Measurements from ENCODE around the gene KCTD1. TPM values are rescaled to one million over a fixed set of nuclear protein-coding genes. Genes with fewer than 3 reads are reported as not detected.
A peak's percentile ranks its signal among the peaks of the same experiment; 100 is the strongest.

KCTD1 gene
- total RNA-seq, 2 experiments from 2014 or later, result 4.1 to 5.6 TPM

GRCh38 chr18:26561769-26562168 is 13.4 kb upstream of the KCTD1 start:
- peaks cover 23% of the 10 kb centered on the region for H3K27me3 Mint-ChIP-seq
- CTCF ChIA-PET, result no interaction called here
- no peaks in the 10 kb centered on the region for H3K4me1 Mint-ChIP-seq
- no peaks in the 10 kb centered on the region for H3K36me3 Mint-ChIP-seq
- DNase-seq, result no peak
- ATAC-seq, result no peak
- no peak overlapping the region for H3K4me3 Mint-ChIP-seq
- no peak overlapping the region for H3K27ac Mint-ChIP-seq
- no peaks in the 10 kb centered on the region for H3K9me3 Mint-ChIP-seq (ENCODE audit: low read depth)

GRCh38 chr18:26556573-26556972 is 8.2 kb upstream of the KCTD1 start:
- Mint-ChIP-seq H3K36me3 (no peaks in the 10 kb centered on the region), H3K9me3 (ENCODE audit: low read depth) (no peaks in the 10 kb centered on the region), H3K27ac (no peak overlapping the region), H3K4me3 (no peak overlapping the region), H3K27me3 (peaks cover 45% of the 10 kb centered on the region), H3K4me1 (no peaks in the 10 kb centered on the region)
- CTCF ChIA-PET, result no interaction called here
- DNase-seq (no peak), ATAC-seq (no peak)

- Mint-ChIP-seq H3K4me3 (no peak overlapping the region), H3K27ac (no peak overlapping the region), H3K27me3 (peaks cover 51% of the 10 kb centered on the region), H3K9me3 (ENCODE audit: low read depth) (no peaks in the 10 kb centered on the region), H3K4me1 (no peaks in the 10 kb centered on the region), H3K36me3 (no peaks in the 10 kb centered on the region)
- DNase-seq, result no peak
- CTCF ChIA-PET, result no interaction called here
- ATAC-seq, result no peak
These were observed 7.6 kb upstream of the KCTD1 start for GRCh38 chr18:26555804-26556553.

- Mint-ChIP-seq H3K4me3 (no peak overlapping the region), H3K4me1 (peaks cover 9% of the 10 kb centered on the region), H3K36me3 (no peaks in the 10 kb centered on the region), H3K9me3 (ENCODE audit: low read depth) (no peaks in the 10 kb centered on the region), H3K27me3 (peaks cover 64% of the 10 kb centered on the region), H3K27ac (no peak overlapping the region)
- ATAC-seq, result no peak
- DNase-seq, result no peak
- CTCF ChIA-PET, result no interaction called here
These were observed 5.6 kb upstream of the KCTD1 start for GRCh38 chr18:26553943-26554342.

- no peak overlapping the region for H3K27ac Mint-ChIP-seq
- H3K27me3 Mint-ChIP-seq, result peaks cover 51% of the 10 kb centered on the region
These were observed 3.3 kb upstream of the KCTD1 start for GRCh38 chr18:26551695-26552081.

GRCh38 chr18:26550998-26551694 is 2.8 kb upstream of the KCTD1 start:
- H3K4me3 Mint-ChIP-seq, result no peak overlapping the region
- H3K36me3 Mint-ChIP-seq, result peaks cover 3% of the 10 kb centered on the region

More at GRCh38 chr18:26551695-26552081, 3.3 kb upstream of the KCTD1 start:
- H3K4me1 Mint-ChIP-seq, result peaks cover 14% of the 10 kb centered on the region
- H3K4me3 Mint-ChIP-seq, result no peak overlapping the region
- DNase-seq (no peak), ATAC-seq (no peak)
- H3K36me3 Mint-ChIP-seq, result no peaks in the 10 kb centered on the region
- H3K9me3 Mint-ChIP-seq (ENCODE audit: low read depth), result no peaks in the 10 kb centered on the region
- CTCF ChIA-PET, result interaction anchor here (1.0 kb wide), 1 partner anchor 168 kb away, joined by 3 read pairs; no protein-coding TSS in a partner anchor

GRCh38 chr18:26549263-26550094 is 1.1 kb upstream of the KCTD1 start:
- H3K9me3 Mint-ChIP-seq (ENCODE audit: low read depth), result no peaks in the 10 kb centered on the region
- ATAC-seq, result no peak
- H3K4me1 Mint-ChIP-seq, result peaks cover 18% of the 10 kb centered on the region
- peak overlapping the region; percentile 58 for H3K4me3 Mint-ChIP-seq
- peaks cover 53% of the 10 kb centered on the region for H3K27me3 Mint-ChIP-seq
- no peak overlapping the region for H3K27ac Mint-ChIP-seq
- peaks cover 3% of the 10 kb centered on the region for H3K36me3 Mint-ChIP-seq
- no peak for DNase-seq
- CTCF ChIA-PET, result no interaction called here

More at GRCh38 chr18:26550998-26551694, 2.8 kb upstream of the KCTD1 start:
- Mint-ChIP-seq H3K27ac (no peak overlapping the region), H3K9me3 (ENCODE audit: low read depth) (no peaks in the 10 kb centered on the region), H3K27me3 (peaks cover 56% of the 10 kb centered on the region), H3K4me1 (peaks cover 18% of the 10 kb centered on the region)
- CTCF ChIA-PET, result interaction anchor here (1.0 kb wide), 1 partner anchor 167 kb away, joined by 3 read pairs; no protein-coding TSS in a partner anchor
- no peak for DNase-seq
- ATAC-seq, result no peak

DNA sequence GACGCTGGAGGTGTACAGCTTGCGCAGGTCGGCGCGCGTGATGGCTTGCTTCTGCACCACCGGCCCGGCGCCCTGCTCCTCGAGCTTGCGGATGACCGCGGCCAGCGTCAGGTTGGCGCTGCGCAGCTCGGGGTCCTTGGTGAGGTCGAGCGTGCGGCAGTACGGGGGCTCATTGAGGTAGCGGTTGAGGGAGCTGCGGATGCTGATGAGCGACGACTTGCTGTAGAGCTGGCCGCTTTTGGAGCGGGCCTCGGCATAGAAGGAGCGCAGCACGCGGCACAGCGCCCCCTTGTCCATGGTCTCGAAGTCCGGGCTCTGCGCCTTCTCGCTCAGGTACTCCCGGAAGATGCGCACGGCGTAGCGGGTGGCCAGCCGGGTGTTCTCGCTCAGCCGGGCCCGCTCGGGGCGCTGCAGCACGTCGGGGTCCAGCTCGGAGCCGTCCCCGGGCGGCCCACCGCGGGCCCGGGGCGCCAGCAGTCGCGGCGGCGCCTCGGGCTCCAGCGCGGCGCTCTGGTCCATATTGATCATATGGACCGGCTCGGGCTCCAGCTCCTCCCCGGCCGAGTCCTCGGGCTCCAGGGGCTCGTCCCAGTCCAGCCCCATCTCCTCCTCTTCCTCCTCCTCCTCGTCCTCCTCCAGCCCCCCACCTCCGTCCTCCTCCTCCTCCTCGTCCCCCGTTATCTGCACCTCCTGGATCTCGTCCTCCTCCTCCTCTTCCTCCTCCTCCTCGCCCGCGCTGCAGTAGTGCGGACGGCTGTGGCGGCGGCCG is 523 bp downstream of the KCTD1 start:
- H3K27ac Mint-ChIP-seq, result no peak overlapping the region
- H3K4me1 Mint-ChIP-seq, result peaks cover 18% of the 10 kb centered on the region
- DNase-seq, result peak; percentile 68
- H3K36me3 Mint-ChIP-seq, result peaks cover 3% of the 10 kb centered on the region
- H3K9me3 Mint-ChIP-seq (ENCODE audit: low read depth), result no peaks in the 10 kb centered on the region
- peak; percentile 77 for ATAC-seq
- H3K27me3 Mint-ChIP-seq, result peaks cover 38% of the 10 kb centered on the region
- peak overlapping the region; percentile 68 for H3K4me3 Mint-ChIP-seq
- CTCF ChIA-PET, result interaction anchor here (0.7 to 1.3 kb wide), 2 partner anchors 60 to 165 kb away, joined by 3 to 9 read pairs; no protein-coding TSS in a partner anchor

GRCh38 chr18:26546875-26547645 is 1.3 kb downstream of the KCTD1 start:
- CTCF ChIA-PET, result interaction anchor here (0.7 to 1.3 kb wide), 2 partner anchors 60 to 164 kb away, joined by 3 to 9 read pairs; no protein-coding TSS in a partner anchor
- H3K9me3 Mint-ChIP-seq (ENCODE audit: low read depth), result no peaks in the 10 kb centered on the region
- H3K27ac Mint-ChIP-seq, result no peak overlapping the region
- DNase-seq, result no peak
- peaks cover 3% of the 10 kb centered on the region for H3K36me3 Mint-ChIP-seq
- ATAC-seq, result no peak
- H3K4me1 Mint-ChIP-seq, result peaks cover 18% of the 10 kb centered on the region
- H3K4me3 Mint-ChIP-seq, result peak overlapping the region; percentile 68
- H3K27me3 Mint-ChIP-seq, result peaks cover 31% of the 10 kb centered on the region

- Mint-ChIP-seq H3K27ac (no peak overlapping the region), H3K4me1 (peaks cover 18% of the 10 kb centered on the region), H3K36me3 (peaks cover 3% of the 10 kb centered on the region), H3K4me3 (no peak overlapping the region), H3K9me3 (ENCODE audit: low read depth) (no peaks in the 10 kb centered on the region), H3K27me3 (peaks cover 26% of the 10 kb centered on the region)
- DNase-seq, result no peak
- CTCF ChIA-PET, result no interaction called here
- no peak for ATAC-seq
These were observed 2.0 kb downstream of the KCTD1 start for GRCh38 chr18:26546170-26546874.

GRCh38 chr18:26545335-26546123 is 2.8 kb downstream of the KCTD1 start:
- Mint-ChIP-seq H3K4me1 (peaks cover 18% of the 10 kb centered on the region), H3K27me3 (peaks cover 19% of the 10 kb centered on the region), H3K4me3 (no peak overlapping the region), H3K36me3 (peaks cover 3% of the 10 kb centered on the region), H3K9me3 (ENCODE audit: low read depth) (no peaks in the 10 kb centered on the region), H3K27ac (no peak overlapping the region)
- CTCF ChIA-PET, result no interaction called here
- ATAC-seq (no peak), DNase-seq (no peak)
